SU-DHL-6 (cell line): ENCODE data around the gene CDK16.

Experiments used
- CTCF ChIP-seq: fragments of 200-600 bp; sonication (generic); IDR thresholded peaks from one replicate; pipeline ENCODE4 v1.5.1; 2017; ENCODE audit warnings: antibody characterized with exemption, mild to moderate bottlenecking, low read length, moderate library complexity; ENCODE audit not compliant: insufficient read depth, poor library complexity, severe bottlenecking
- EZH2phosphoT487 ChIP-seq: fragments of 200-600 bp; sonication (generic), shearing (Covaris generic); conservative IDR thresholded peaks from 2 replicates; pipeline ENCODE4 v1.6.1; 2018; ENCODE audit warnings: mild to moderate bottlenecking, antibody characterized with exemption, low read length, moderate library complexity, mixed read lengths

GRCh38 chrX:47210661-47211425 is 7.6 kb upstream of the CDK16 start:
- no peak for TF ChIP-seq CTCF
- TF ChIP-seq EZH2phosphoT487, result no peak
